OCI-M1 (cell line): ENCODE results near the gene MAP6D1.

Source experiments
- DNase-seq: peaks from one replicate; lab custom pipeline; 2025; lab: John Stamatoyannopoulos, UW

The MAP6D1 gene

DNA sequence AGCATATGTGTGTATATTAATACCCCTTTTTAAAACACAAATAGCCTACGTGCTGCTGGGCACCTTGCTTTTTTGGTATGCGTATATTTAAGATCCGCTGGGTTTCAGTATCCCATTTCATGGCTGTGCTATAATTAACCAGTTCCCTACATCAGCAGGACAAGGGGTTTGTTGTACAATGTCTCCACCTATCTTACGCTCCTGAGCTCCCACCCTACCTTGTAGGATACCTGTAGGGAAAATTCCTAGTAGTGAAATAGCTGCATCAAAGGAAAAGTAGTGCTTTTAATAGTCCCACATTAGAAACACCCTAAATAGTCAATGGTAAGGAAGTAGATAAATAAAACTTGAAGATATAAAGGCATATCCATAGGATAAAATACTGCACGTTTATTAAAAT is 1.4 kb downstream of the MAP6D1 start:
- DNase-seq, result no peak

DNA sequence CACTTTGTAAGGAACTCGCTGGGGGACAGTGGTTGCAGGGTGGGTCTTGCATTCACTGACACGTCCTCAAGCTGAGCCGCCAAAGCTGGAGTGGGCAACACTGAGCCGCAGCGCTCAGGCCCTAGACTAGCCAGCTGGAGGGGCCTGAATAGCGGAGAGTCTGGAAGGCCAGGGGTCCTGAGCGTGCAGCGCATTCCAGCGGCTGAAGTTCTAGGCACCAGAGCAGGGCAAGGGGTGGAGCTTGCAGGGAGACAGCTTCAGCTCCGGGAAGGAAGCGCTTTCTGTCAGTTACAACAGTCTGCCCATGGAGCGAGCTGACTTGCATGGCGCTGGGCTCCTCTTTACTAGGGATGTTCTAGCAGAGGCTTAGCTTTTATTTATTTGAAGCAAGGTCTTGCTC is 2.7 kb downstream of the MAP6D1 start:
- DNase-seq, result no peak

DNA sequence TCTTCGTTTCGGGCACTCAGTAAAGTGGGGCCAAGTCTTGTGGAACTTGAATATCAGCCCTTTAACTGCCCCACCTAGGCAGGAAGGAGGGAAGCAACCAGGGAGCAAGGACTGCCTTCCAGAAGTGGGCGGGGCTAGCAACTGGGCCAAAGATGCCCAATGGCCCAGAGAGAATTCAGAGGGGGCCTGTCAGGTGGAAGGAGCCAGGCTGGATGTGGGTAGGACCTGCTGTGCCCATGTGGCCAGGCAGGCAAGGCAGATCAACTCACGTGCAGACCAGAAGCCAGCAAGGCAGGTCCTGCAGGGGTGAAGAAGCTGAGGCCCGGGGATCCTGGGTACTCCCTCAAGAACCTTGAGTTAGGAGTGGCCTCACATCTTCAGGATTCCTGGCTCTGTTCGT is 5.5 kb downstream of the MAP6D1 start:
- DNase-seq, result no peak

DNA sequence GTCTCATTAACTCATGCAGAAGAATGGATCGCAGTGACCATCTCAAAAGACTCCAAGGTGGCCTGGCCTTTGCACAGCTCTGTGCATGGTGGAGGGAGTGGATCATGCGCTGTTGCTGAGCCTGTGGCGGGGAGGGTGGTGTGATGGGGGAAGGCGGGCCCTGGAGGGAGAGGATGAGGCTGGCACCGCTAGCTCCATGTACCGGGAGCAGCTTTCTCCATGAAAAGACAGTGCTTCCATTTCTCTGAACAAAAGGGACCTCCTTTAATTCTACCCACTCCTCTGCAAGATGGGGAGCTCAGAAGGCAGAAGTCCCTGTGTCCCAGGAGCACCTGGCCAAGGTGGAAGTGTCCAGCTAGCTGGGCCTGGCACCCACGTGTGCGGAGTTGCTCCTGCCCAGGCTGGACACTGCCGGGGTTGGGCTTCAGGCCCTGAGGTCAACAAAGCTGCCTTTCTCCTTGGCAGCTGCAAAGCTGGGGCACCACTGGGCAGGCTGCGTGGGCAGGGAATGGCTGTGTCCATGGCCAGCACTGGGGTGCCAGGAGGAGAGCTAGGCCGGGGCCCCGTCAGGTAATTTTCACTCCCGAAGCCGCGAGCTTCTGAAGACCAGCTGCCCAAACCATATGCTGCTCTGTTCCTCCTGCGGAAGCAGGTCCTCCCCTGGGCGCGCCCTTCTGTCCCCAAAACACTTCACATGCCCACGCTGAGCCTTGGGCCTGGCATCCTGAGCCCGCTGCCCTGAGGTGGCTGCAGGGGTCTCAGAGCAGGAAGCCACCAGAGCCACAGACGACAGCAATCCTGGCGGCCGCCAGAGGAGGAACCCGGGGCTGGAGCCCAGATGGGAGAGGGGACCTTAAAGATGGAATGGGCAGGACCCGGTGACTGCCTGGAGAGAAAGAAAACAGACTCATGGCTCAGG is 6.4 kb downstream of the MAP6D1 start:
- no peak for DNase-seq

DNA sequence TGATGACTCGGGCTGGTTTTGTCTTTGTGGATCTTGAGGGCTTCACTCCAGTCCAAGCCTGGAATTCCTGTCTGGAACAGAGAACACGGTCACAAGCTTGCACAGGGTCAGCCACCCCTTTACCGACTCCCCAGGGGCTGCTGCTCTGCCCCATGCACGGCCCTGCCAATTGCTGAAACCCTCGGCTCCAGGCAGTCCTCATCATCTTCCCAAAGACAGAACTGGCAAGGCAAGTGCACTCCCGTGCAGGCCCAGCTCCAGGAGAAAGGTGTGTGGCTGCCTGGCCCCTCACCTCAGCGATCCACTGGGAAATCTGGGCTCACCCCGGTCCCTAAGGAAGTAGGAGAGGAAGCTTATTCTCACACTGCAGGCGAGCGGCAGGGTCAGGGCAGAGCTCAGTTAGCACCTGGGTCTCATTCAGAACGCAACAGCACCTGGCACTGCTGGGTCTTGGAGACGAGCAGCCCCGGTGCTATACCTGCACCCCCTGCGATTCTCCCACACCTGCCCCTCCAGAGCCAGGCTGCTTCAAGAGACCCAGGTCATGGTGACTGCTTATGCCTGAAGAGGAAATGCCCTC is 7.2 kb downstream of the MAP6D1 start:
- no peak for DNase-seq

DNA sequence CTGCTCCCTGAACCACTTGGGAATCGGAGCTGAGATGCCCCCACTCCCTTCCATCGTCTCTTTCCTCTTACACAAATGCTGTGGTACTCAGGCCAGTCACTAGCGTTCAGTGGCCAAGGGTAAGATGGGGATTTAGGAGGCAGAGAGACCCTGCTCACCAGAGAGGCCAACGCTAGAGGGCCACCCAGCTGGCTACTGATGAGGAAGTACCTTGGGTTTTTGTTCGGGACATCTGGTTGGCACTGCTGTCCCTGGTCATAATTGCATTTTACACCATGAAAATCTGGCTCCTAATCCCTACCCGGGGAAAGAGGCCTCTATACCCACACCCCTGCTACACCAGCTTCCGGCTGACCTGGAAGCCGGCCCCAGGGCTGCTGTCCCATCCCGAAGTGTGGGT is 7.7 kb downstream of the MAP6D1 start:
- no peak for DNase-seq

DNA sequence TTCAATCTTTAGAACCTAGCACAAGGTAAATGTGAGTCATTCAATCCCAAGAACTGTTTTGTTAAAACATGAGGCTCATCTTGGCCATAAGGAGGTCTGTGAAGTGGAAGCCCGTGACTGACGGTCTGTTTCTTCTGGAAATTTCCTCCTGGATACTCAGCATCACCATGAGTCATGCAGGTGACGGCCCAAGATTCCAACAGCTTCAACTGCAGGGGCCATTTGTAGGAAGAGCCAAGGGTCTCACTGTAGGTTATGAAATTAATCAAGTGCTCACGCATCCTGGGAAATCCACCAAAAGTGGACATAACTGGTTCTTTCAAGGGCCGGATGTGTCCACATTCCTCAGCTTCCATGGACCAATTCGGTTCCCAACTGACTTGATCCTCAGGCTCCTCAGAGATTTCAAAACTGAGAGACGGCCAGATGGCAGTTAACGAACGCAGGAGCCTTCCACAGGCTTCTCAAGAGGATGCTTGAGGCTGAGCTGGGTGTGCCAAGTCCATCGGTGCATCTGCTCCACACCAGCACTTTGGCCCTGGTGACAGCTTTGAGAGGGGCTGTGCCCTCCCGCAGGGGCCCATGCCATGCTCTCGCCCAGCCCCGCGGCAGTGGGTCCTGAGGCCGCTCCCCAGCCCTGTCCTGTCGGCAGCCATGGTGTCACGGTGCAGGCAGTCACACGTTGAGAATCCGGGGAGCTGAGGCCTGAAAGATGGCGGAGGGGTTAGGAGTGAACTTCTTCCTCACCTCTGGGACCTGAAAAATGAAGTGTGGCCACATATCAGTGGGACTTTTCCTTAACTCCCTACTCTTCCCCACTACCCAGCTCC is 8.5 kb downstream of the MAP6D1 start:
- no peak for DNase-seq

DNA sequence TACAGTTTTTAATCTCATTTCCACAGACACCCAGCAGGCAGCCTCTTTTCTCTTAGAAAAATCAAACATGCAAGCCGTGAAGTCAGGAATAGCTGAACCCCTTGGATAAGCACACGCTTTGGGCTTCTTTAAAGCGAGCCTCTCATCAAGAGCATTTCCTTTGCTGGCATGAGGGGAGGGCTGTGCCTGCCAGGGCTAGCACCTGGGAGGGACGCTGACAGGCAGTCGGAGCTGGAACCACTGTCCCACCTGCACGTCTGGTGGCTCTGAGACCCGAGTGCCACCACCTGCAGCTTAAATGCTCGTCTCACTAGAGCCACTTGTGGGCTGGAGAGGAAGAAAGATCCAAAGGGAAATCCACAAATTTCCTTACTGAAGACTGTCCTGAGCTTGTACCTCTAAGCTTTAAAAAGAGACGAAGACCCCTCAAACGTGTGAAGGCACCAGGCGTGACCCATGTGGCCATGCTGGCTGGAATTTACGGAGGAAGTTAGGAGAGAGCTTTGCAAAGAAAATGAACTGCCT is 9.4 kb downstream of the MAP6D1 start:
- DNase-seq, result no peak

DNA sequence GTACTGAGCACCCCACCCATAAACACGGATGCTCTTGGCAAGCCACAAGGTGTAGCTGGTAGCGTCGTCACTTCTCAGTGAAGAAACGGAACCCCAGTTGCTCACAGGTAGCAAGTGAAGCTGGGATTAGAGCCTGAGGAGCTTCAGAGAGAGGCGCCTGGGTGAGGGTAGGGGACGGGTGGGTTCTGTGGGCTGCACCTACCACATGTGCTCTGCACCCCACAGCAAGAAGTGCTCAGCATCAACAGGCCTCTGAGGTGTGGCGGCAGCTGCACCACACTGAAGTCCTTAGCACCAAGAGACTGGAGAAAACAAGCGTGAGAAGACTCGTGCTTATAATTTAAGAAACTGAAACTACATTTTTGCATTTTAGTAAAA is 9.8 kb downstream of the MAP6D1 start:
- no peak for DNase-seq

DNA sequence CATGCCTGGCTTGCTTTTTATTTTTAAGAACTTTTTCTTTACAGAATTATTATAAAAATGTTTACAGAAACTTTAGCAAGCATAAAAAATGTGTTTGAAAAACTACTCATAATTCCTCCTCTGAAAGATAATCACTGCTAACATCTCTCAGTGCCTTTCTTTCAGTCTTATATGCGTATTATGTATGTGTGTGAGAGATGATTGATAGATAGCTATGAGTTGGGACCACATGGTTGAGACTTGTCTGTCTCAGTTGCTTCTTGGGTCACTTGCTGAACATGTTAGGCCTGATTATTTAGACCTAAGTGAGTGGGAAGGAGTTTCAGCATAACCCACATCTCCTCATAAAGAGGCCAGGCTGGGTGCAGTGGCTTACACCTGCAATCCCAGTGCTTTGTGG is 11.1 kb downstream of the MAP6D1 start:
- no peak for DNase-seq

DNA sequence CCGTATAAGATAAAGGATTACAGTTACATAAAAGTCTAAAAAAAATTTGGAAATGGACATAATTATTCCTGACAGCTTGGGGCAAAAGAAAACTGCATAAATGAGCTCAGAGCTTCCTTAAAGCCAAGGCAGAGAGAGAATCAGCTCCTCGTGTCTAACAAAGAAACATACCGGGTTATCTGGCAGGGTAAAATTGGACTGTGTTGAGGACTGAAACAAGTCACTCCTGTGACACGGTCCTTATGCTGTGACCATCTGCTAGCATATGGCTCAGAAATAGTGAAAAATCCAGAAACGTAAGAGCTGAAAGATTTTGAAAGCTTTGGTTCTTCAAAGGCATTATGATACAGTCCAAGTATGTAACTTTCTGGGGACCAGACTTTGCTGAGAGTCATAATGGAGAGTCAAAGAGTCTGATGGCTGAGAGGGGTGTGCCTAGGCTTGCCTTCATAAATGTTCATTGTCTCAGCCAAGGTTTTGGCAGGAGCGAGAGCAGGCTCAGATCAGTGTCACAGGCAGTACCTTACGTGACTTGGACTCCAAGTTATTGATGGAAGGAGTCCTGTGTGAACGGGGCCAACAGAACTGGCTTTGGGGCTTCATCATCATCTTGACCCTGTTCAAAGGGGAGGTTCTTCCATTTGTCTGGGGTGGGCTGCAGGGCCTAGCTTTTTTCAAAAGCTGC is 12.5 kb downstream of the MAP6D1 start:
- DNase-seq, result no peak

DNA sequence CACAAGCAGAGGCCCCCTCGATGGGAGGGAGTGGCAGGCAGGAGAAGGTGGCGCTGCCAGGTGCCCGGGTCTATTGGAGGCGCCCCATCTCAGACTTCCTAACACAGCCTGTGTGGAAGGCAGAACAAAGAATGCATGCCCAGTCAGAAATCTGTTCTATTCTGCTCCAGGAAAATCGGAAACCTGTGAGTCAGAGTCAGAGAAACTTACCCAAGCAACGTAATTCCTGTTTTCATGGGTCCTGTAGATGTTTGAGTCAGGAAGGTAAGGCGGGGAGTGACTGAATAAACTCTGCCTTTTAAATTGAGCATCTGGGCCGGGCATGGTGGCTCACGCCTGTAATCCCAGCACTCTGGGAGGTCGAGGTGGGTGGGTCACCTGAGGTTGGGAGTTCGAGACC is 13.7 kb downstream of the MAP6D1 start:
- DNase-seq, result no peak

DNA sequence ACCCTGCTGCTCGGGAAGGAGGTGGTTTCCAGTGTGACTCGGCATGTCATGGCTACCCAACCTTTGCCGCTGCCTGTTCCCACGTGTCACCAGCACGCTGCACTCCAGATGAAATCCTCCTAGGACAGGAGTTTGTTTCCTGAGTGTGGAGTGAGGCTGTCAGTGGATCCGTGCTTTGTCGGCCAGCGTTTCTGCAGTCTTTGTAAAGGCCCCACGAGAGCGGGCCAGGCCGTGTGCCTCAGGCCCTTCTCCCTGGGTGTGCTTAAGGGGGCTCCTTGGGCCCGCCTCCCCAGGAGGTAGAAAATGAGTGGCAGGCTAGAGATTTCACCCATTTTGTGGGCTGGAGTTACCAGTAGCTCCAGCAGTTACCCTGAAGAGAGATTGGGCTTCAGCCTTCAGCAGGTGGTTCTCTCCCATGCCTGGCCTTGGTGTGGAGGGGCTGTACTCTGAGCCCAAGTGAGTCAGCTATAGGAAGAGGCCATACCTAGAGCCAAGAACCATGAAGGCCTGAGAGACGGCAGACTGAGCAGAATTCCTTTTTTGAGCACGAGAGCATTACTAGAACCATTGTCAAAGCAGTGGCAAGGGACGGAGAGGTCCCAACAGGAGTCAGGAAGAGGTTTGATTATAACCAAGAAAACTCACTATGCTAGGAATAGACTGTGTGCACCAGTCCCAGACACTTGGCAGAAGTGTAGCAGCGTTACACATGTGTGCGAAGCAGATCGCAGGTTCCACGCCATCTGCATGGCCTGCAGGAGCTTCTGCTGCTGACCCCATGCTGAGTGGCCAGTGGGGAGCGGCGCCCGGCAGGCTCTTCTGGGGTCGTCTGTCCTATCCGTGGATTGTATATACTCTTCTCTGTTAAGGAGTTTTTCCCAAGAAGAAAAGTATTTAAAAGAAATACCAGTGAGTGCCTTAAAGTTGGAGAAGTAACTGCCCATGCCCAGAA is 14.5 kb downstream of the MAP6D1 start:
- DNase-seq, result no peak

DNA sequence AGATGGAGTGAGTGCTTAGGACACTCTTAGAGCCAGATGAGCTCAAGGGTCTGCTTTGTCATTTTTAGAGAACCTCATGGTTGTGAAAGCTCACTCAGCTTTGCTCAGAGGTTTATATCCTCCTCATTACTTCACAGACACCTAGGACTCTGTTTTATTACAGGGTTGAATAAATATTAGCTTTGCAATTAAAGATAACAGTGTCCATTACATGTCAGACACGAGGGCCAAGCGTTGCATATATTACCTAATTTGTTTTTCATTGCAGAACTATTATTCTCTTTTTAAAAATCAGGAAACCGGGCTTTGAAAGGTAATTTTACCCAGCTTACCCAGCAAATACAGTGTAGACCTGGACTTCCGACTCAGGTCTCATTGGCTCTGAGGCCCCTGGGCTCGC is 16.1 kb downstream of the MAP6D1 start:
- DNase-seq, result no peak

DNA sequence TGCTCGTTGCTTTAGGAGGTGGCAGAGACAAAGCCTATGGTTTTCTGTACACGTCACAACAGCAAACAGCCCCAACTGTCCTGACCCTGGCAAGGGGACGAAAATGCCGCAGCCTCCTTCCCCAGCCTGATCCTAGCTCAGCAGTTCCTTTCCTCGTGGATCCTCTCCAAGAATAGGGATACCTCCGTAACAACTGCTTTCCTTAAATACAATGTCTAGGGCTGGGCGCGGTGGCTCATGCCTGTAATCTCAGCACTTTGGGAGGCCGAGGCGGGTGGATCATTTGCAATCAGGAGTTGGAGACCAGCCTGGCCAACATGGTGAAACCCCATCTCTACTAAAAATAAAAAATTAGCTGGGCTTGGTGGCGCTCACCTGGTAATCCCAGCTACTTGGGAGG is 17.0 kb downstream of the MAP6D1 start:
- DNase-seq, result no peak

DNA sequence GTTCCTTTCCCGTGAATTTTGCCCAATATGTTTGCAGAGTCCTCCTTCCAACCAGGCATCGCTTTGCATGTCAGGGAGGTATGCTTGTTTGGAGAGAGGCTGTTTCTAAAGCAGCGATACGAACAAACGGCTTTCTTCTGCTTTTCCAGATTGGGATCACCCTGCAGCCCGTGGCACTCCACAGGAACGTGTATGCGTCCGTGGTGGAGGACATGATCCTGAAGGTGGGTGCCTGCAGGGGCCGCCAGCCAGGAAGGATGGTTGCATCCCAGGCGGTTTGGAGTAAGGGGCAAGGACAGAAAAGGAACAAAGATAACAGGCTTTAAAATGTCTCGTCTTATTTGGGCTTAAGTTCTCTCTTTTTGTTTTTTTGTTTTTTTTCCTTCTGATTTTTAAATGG is 17.5 kb downstream of the MAP6D1 start:
- DNase-seq, result no peak

DNA sequence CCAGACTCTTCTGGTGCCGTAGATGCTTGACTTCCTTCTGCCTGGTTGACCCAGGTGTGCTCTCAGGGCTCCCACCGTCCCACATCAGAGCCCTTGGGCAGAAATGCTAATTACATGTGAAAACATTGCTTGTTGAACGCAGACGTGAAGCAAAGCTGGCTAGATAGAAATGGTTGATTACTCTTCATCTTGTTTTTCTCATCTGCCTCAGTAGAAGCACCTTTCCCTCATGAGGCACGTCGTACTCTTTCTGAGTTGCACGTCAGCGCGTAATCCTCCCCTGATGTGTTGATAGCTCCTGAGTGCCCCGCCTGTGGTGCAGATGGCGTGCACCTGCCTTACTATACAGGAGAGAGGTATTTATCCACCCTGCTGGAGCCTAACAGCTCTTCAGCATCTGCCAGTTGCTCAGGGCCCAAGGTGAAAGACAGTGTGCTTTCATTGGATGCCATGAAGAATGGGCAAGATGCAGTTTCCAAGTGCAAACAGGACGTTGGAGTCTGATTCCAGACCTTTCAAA is 18.1 kb downstream of the MAP6D1 start:
- no peak for DNase-seq

DNA sequence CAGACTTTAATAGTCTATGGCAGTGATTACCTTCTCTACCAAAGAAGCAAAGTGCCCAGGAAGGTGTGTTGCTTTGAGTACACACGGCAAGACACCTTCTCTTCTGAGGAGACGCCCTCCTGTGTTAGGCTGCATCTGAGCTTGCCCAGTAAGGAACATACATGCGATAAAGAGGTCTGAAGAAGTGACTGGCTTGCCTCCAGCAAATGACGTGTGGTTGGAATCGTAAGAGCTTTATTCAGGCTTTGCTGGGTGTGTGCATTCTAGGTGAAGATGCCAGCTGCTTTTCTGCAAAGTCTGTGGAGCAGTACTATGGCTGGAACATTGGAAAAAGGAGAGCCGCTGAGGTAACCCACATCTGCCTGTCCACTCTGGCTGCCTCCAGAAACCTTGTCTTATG is 22.4 kb downstream of the MAP6D1 start:
- DNase-seq, result no peak

DNA sequence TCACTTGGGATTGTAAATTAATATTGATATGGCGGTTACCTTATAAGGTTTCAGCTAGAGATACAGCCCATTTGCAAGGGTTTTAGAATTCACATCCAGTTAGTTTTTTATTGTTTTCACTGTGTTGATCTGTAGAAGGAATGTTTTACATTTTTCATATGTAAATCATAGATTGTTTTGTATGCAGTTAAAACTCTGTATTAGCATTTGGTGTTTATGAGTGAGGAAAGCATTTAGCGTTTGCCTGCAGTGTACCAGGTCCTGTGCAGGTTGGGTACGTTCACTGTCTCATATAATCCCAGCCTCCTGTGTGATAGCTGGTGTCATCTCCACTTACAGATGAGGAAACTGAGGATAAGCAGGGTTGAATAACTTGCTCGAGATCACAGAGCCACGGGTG is 23.8 kb downstream of the MAP6D1 start:
- no peak for DNase-seq

DNA sequence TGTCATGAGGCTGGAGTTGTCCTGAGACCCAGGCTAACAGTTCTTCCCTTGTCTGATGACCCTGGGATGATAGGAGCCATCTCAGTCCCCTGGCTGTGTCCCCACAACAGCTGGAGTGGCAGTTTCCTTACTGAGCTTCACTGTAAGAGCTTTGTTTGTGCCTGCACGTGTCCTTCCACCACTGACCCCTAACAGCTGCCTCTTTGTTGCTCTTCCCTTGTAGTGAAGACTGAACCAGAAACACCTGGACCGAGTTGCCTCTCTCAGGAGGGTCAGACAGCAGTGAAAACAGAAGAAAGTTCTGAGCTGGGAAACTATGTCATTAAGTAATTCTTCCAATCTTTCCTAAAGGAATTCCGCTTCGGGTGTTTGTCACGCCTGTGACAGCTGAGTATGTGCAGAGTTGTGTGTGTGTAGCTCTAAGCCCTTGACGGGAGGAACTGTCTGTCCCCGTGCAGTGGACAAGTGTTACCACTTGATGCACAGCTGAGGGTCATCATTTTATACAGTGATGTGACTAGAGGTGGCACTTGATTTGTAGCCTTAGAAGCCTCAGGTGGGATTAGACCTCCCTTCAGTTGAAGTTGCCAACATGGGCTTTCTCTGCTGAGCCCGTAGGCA is 25.0 kb downstream of the MAP6D1 start:
- DNase-seq, result no peak
